Stimulated activated CD8-positive, alpha-beta memory T cell treated with anti-CD3 and anti-CD28 coated beads, Interleukin-4, amount 100 ng/mL, for 1 hour (primary cell): Measurements from ENCODE around the gene SLC17A6.

Source experiments
- DNase-seq, 2 donors: peaks; one replicate each; pipeline ENCODE4 v3.0.0-alpha.2; 2020; ENCODE audit warnings: low read depth in 2 of 2, low spot score in 1 of 2

SLC17A6 gene

GRCh38 chr11:22337596-22338485 is at the start of gene SLC17A6:
Gene SLC17A6 (plus strand): TSS chr11:22338381. CDS start chr11:22338534, 153 bp downstream.
- no peak for DNase-seq

GRCh38 chr11:22302368-22302767 is 35.8 kb upstream of the SLC17A6 start:
- DNase-seq: no peak

- DNase-seq: no peak
These were observed 33.7 kb upstream of the SLC17A6 start for GRCh38 chr11:22304337-22304961.

- no peak for DNase-seq
These were observed 20.5 kb upstream of the SLC17A6 start for GRCh38 chr11:22317656-22318055.

GRCh38 chr11:22331771-22332170 is 6.4 kb upstream of the SLC17A6 start:
- no peak for DNase-seq

- no peak for DNase-seq
These were observed 1.6 kb upstream of the SLC17A6 start for GRCh38 chr11:22336587-22336986.

GRCh38 chr11:22339611-22340010 is 1.4 kb downstream of the SLC17A6 start:
- DNase-seq: no peak

GRCh38 chr11:22340235-22340634 is 2.1 kb downstream of the SLC17A6 start:
- DNase-seq: no peak

- no peak for DNase-seq
These were observed 2.8 kb downstream of the SLC17A6 start for GRCh38 chr11:22340701-22341587.

GRCh38 chr11:22341588-22341931 is 3.4 kb downstream of the SLC17A6 start:
- no peak for DNase-seq

- DNase-seq: no peak
These were observed 4.2 kb downstream of the SLC17A6 start for GRCh38 chr11:22342211-22343031.

- no peak for DNase-seq
These were observed 4.8 kb downstream of the SLC17A6 start for GRCh38 chr11:22343032-22343324.

GRCh38 chr11:22343371-22344032 is 5.3 kb downstream of the SLC17A6 start:
- DNase-seq: no peak

- DNase-seq: no peak
These were observed 5.9 kb downstream of the SLC17A6 start for GRCh38 chr11:22344081-22344480.

- no peak for DNase-seq
These were observed 8.1 kb downstream of the SLC17A6 start for GRCh38 chr11:22346282-22346681.

- DNase-seq: no peak
These were observed 9.8 kb downstream of the SLC17A6 start for GRCh38 chr11:22347857-22348487.

GRCh38 chr11:22349491-22349890 is 11.3 kb downstream of the SLC17A6 start:
- DNase-seq: no peak

GRCh38 chr11:22359295-22359694 is 21.1 kb downstream of the SLC17A6 start:
- no peak for DNase-seq

GRCh38 chr11:22371160-22371559 is 33.0 kb downstream of the SLC17A6 start:
- no peak for DNase-seq

GRCh38 chr11:22387126-22387525 is 48.9 kb downstream of the SLC17A6 start:
- no peak for DNase-seq
